H1 (cell line): ENCODE measurements around the gene GABARAPL2. TPM values are rescaled to one million over a fixed set of nuclear protein-coding genes. Genes with fewer than 3 reads are reported as not detected.
A peak's percentile ranks its signal among the peaks of the same experiment; 100 is the strongest.

Source experiments
- CTBP2 ChIP-seq: IDR thresholded peaks from 2 replicates; pipeline ENCODE4 v1.7.0; 2011; ENCODE audit warnings: borderline replicate concordance, mild to moderate bottlenecking, moderate library complexity, mixed read lengths, low read length; ENCODE audit not compliant: insufficient read depth, insufficient read length
- HDAC2 ChIP-seq, 2 experiments: fragments of 300-600 bp in 1 of 2; sonication (generic) in 1 of 2; IDR thresholded peaks; 2 replicates each; pipeline ENCODE4 v1.6.1; 2011 to 2012; ENCODE audit warnings: low read depth in 2 of 2, low read length in 2 of 2, mild to moderate bottlenecking in 2 of 2, moderate library complexity in 2 of 2, borderline replicate concordance in 1 of 2, inconsistent platforms in 1 of 2
- KDM4A ChIP-seq: IDR thresholded peaks from one replicate; pipeline ENCODE4 v1.7.1; 2012; ENCODE audit warnings: low read depth, mild to moderate bottlenecking, moderate library complexity, low read length, inconsistent platforms; ENCODE audit not compliant: severe bottlenecking
- MAFK ChIP-seq: IDR thresholded peaks from 2 replicates; pipeline ENCODE4 v1.6.1; 2012; ENCODE audit warnings: low read depth, mild to moderate bottlenecking, improper control_type of control experiment, low read length
- POLR2A ChIP-seq, 2 experiments: IDR thresholded peaks; 1 replicate in 1 of 2; 2 replicates in 1 of 2; pipeline ENCODE4 v1.6.1; 2011; ENCODE audit warnings: low read depth in 2 of 2, low read length in 2 of 2, mild to moderate bottlenecking in 2 of 2; ENCODE audit errors: control extremely low read depth in 1 of 2
- POLR2AphosphoS5 ChIP-seq: IDR thresholded peaks from 2 replicates; pipeline ENCODE4 v1.6.1; 2011; ENCODE audit warnings: low read depth, low read length
- SIN3A ChIP-seq, 2 experiments: IDR thresholded peaks in 1 of 2; conservative IDR thresholded peaks in 1 of 2; 2 replicates each; pipeline ENCODE4 v1.6.1; 2011 to 2012; ENCODE audit warnings: low read length in 2 of 2, improper control_type of control experiment in 1 of 2, low read depth in 1 of 2, mild to moderate bottlenecking in 1 of 2
- SIRT6 ChIP-seq: IDR thresholded peaks from one replicate; pipeline ENCODE4 v1.7.1; 2012; ENCODE audit warnings: low read length, inconsistent platforms
- SP1 ChIP-seq: IDR thresholded peaks from 2 replicates; pipeline ENCODE4 v1.6.1; 2011; ENCODE audit warnings: low read depth, low read length
- SP2 ChIP-seq: IDR thresholded peaks from 2 replicates; pipeline ENCODE4 v1.6.1; 2012; ENCODE audit warnings: mild to moderate bottlenecking, low read length, inconsistent platforms
- TBP ChIP-seq: IDR thresholded peaks from 2 replicates; pipeline ENCODE4 v1.6.1; 2011; ENCODE audit warnings: low read depth, low read length, improper control_type of control experiment
- YY1 ChIP-seq: IDR thresholded peaks from 2 replicates; pipeline ENCODE4 v1.6.1; 2011; ENCODE audit warnings: low read depth, mild to moderate bottlenecking, low read length
- polyA plus RNA-seq, 7 experiments: library from polyadenylated mRNA; depleted of rRNA in 3 of 7; stranded (reverse) in 5 of 7; unstranded in 2 of 7; fragments of >200 nt in 5 of 7; fragments of 200-250 nt in 2 of 7; gene quantifications; 1 replicate in 5 of 7; 2 replicates in 1 of 7; 4 replicates in 1 of 7; pipeline versions ENCODE4 v1.2.1 to v1.2.3, GENCODE V29; 2011 to 2013; ENCODE audit warnings: missing spikeins in 2 of 7, mixed read lengths in 2 of 7
- total RNA-seq: library from RNA; stranded (reverse); fragmentation: NEBNext Ultra II Directional; extraction: Animal tissue kit (Norgen Biotek cat#: 25700); gene quantifications from 2 replicates; pipeline ENCODE4 v1.2.1, GENCODE V29; 2021
- TF ChIP-seq, protein P1 (sequence below), 3 experiments: IDR thresholded peaks; 1 replicate in 2 of 3; 2 replicates in 1 of 3; pipeline versions ENCODE4 v1.5.1 to v1.6.1; 2011; ENCODE audit warnings: low read length in 3 of 3, mild to moderate bottlenecking in 3 of 3, inconsistent platforms in 2 of 3, low read depth in 1 of 3, moderate library complexity in 1 of 3; ENCODE audit not compliant: insufficient read depth in 1 of 3; ENCODE audit errors: control extremely low read depth in 1 of 3
- TF ChIP-seq, protein P2 (sequence below): IDR thresholded peaks from 2 replicates; pipeline ENCODE4 v1.6.1; 2012; ENCODE audit warnings: inconsistent platforms

The GABARAPL2 gene
- total and polyA plus RNA-seq, 2 of the 8 experiments (the other 6 are each of a cell fraction or from before 2014, with no cell fraction given), result 65.8 to 71.3 TPM

GRCh38 chr16:75555707-75556430 lies 10.3 kb upstream of the GABARAPL2 start, which contains the start of gene TMEM231 (continued):
- TF ChIP-seq, protein P1, sequence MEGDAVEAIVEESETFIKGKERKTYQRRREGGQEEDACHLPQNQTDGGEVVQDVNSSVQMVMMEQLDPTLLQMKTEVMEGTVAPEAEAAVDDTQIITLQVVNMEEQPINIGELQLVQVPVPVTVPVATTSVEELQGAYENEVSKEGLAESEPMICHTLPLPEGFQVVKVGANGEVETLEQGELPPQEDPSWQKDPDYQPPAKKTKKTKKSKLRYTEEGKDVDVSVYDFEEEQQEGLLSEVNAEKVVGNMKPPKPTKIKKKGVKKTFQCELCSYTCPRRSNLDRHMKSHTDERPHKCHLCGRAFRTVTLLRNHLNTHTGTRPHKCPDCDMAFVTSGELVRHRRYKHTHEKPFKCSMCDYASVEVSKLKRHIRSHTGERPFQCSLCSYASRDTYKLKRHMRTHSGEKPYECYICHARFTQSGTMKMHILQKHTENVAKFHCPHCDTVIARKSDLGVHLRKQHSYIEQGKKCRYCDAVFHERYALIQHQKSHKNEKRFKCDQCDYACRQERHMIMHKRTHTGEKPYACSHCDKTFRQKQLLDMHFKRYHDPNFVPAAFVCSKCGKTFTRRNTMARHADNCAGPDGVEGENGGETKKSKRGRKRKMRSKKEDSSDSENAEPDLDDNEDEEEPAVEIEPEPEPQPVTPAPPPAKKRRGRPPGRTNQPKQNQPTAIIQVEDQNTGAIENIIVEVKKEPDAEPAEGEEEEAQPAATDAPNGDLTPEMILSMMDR (IDR thresholded peaks at IDR 0.05; ENCODE audit: control extremely low read depth in 1 of 3, insufficient read depth in 1 of 3, low read depth in 1 of 3, low read length in 3 of 3), result no peak
- no peak for TF ChIP-seq CTBP2
- peak; percentile 38 for TF ChIP-seq POLR2AphosphoS5
- peak; percentile 95 to 98 for TF ChIP-seq SIN3A (conservative IDR thresholded peaks at IDR 0.05 in 1 of 2, IDR thresholded peaks at IDR 0.05 in 1 of 2; ENCODE audit: low read depth in 1 of 2, low read length in 2 of 2)
- TF ChIP-seq SIRT6, result no peak
- TF ChIP-seq, protein P2, sequence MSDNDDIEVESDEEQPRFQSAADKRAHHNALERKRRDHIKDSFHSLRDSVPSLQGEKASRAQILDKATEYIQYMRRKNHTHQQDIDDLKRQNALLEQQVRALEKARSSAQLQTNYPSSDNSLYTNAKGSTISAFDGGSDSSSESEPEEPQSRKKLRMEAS, result peak; percentile 65
- TF ChIP-seq TBP, result peak; percentile 49; the same call in 1 of the 2 replicates
- TF ChIP-seq SP2, result no peak
- peak in 1 of 2 experiments; percentile 98; a peak in 2 of 4 replicates for TF ChIP-seq HDAC2 (IDR thresholded peaks at IDR 0.05; ENCODE audit: borderline replicate concordance in 1 of 2, low read depth in 2 of 2, low read length in 2 of 2)
- TF ChIP-seq POLR2A (IDR thresholded peaks at IDR 0.05; ENCODE audit: control extremely low read depth in 1 of 2, low read depth in 2 of 2, low read length in 2 of 2), result 0 out of 3 replicates have a peak, but pooled peaks of 1 of the 2 experiments have one; percentile 34
- no peak for TF ChIP-seq MAFK
- peak; percentile 26 for TF ChIP-seq KDM4A
- TF ChIP-seq SP1, result no peak
- peak; percentile 22; the same call in 1 of the 2 replicates for TF ChIP-seq YY1
- TF ChIP-seq, all 59 proteins: peak for 15
